GM19099 (cell line): ENCODE results near the gene HDAC9.

Experiments used
- POLR2A ChIP-seq: IDR thresholded peaks from 3 replicates; pipeline ENCODE4 v1.6.1; 2011; ENCODE audit warnings: low read depth; ENCODE audit not compliant: insufficient read length; ENCODE audit errors: extremely low read depth

Gene HDAC9

DNA sequence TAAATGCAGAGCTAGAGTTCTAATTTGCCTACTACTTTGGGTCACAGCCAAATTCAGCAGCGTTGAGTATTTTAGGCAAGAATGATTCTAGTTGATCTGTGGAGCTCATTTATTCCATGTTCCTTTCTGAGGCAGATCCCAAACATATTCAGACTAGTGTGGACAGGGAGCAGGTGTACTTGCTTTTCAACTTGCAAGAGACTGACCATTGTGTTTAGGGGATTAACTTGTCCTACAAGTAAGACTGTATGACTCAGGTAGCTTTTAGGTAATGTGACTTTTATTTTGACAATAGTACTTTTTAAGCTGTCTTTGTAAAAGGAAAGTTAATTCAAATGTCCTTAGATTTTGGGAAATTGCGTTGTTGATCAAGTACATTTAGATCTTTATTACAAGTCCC, 336.4 kb downstream of the HDAC9 start:
- no peak for TF ChIP-seq POLR2A

DNA sequence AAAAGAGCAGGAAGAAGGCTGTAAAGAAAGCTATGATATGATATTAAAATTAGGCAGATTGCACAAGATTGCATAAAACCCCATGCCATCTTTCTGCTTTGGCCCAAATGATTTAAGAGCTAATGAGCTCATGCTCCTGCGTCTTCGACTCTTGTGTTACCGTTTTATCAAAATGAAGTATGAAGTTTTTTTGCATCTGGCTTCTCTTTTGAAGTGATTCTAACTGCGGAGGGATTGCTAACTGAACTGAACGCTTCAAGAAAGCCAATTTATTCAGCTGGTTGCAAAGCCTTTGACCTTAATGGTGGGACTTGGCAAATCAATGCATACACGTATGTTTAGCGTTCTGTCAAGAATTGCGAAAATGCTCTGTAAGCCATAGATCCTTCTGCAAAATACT, 339.0 kb downstream of the HDAC9 start:
- no peak for TF ChIP-seq POLR2A

DNA sequence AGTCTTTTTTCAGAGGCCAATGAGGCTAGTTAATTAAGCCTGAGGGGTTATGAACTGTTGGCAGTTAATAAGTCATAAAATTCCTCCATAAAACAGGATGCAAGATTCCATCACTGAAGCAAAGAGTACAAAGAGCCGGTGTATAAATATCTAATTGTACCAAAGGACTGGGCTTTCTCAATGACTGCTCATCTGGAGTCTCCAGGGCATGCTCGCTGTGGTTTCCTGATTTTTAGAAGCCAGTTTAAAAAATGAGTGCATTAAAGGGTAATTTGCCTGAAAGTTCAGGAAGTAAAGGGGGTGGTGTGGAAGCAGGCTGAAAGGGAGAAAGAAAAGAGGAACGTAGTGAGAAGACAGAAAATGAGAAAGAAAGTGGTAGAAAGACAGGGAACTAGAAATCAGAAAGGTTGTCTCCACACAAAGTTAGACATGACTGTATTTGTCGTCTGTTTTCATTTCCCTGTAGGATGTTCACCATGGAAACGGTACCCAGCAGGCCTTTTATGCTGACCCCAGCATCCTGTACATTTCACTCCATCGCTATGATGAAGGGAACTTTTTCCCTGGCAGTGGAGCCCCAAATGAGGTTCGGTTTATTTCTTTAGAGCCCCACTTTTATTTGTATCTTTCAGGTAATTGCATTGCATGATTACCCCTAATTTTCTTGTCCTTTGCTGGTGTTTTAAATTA, 339.6 kb downstream of the HDAC9 start:
- TF ChIP-seq POLR2A, result no peak

DNA sequence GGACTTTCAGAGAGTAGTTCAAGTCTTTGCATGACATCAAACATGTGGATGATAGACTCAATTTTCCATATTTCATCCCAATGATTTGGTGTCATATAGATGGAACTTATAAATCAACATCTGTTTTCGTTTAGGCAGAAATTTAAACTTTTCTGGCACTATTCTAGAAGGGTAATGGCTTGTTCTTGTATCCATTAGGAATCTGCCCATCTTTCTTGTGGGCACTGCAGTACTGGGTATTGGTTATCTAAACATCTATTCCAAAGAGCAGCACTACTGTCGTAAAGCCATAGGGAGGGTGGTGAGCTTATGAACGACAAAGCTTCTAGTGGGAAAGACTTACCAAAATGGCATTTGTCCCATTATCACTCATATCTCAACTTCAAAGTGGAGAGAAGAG, 348.4 kb downstream of the HDAC9 start:
- no peak for TF ChIP-seq POLR2A

DNA sequence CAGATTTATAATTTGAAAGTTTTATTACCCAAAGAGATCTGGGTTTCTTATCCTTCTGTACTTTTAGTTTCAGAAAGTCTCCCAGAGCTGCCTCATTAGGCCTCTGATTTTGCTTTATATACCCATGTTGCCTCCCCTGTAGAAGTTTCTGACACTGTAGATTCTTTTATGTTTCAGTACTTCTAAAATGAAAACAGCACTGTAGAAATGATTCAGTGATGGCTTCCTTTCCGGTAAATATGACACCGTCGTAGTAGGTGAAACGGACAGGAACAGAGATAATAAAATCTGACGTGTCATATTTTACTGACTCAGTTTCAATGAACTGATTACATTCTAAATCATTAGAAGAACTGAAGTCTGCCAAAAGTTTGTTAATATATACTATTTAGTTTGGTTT, 349.2 kb downstream of the HDAC9 start:
- no peak for TF ChIP-seq POLR2A

DNA sequence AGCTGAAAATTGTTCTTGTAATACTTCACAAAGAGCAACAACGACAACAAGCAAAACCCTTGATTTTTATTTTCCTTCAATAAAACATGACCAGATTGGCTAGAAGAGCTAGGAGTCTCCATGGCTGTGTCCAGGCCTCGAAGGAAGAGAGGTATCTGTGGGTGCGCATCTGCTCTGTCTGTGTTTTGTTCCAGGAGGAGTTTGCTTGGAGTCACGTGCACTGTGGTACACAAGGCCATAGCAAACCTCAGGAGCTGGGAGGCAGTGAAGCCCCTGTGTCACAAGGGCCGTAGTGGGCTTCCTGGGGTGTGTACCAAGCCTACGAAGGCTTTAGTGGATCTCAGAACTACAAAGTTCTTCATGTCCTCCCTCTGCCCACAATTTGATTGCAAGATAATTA, 350.2 kb downstream of the HDAC9 start:
- TF ChIP-seq POLR2A, result no peak

DNA sequence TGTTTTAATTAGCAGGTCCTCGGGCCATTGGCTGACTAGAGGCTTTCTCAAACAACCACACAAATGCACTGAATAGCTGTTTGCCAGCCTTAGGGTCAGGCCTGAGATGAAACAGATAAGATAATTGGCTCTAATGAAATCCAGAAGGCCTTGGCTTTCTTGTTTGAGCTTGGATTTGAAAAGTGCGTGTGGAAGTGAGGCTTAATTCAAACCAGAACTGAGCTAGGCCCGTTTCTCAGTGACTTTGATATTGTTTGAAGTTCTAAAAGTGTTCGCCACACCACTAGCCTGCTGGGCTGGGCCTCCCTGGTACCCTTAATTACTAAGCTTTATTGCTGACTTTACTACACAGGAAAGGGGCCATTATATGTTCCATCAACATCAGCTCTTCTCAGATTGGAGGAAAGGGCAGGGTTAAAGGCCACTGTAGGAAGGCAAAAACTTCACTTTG, 351.2 kb downstream of the HDAC9 start:
- TF ChIP-seq POLR2A, result no peak

DNA sequence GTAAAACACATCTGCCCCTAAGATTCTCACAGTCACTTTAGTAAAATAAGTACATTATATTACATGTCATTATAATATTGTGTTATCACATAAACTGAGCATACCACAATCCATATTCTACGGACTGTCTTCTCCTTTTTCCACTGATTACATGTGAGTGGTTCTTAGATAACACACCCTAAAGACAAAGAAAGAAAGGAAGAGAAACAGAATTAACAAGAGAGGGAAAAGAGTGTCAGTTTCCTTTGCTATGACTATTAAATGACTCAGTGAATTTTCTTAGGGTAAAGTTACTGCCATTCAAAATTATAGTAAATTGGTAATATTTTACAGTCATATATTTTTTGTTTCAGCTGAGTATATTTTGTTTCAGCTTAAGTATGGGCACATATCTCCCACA, 353.6 kb downstream of the HDAC9 start:
- no peak for TF ChIP-seq POLR2A

DNA sequence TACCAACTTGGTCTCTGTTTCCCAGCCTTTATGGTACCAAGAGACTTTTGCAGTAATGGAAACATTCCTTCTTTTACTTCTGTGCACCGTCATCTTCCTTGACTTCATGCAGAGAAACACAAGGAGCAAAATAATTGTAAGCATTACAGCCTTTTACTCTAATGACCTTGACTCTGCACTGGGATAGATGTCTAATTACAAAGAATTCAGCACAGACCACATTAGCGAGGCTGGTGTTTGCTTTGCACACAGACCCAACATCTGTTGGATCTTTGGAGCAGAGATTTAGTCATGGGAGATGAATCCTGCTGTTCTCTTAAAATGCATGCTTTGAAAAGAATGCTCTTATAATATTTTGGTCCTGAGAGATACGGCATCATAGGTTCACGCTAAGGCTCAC, 360.2 kb downstream of the HDAC9 start:
- TF ChIP-seq POLR2A, result no peak

DNA sequence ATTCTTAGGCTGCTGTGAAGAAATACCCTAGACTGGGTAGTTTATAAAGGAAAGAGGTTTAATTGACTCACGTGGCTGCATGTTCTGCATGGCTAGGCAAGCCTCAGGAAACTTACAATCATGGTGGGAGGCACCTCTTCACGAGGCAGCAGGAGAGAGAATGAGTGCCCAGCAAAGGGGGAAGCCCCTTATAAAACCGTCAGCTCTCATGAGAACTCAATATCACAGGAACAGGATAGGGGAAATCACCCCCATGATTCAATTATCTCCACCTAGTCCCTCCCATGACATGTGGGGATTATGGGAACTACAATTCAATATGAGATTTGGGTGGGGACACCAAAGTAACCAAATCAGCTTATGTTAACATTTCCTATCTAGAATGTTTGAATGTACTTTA, 362.7 kb downstream of the HDAC9 start:
- TF ChIP-seq POLR2A, result no peak

DNA sequence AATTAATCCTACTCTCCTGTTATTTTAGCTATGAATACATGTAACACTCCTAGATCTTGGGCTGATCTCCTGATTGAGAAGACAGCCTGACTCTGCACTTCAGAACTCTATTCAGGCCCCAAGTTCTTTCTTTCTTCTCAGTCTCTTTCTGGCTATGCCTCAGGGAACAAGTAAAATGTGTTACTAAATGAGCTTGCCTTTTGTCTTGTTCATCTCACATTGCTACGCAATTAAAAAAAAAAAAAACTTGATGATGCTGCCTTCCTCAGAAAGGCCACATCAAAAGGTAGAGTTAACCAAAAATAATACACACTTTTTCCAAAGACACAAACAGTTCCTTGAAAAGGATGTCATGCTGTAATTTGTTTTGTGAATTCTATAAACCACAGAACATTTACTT, 363.8 kb downstream of the HDAC9 start:
- TF ChIP-seq POLR2A, result no peak

DNA sequence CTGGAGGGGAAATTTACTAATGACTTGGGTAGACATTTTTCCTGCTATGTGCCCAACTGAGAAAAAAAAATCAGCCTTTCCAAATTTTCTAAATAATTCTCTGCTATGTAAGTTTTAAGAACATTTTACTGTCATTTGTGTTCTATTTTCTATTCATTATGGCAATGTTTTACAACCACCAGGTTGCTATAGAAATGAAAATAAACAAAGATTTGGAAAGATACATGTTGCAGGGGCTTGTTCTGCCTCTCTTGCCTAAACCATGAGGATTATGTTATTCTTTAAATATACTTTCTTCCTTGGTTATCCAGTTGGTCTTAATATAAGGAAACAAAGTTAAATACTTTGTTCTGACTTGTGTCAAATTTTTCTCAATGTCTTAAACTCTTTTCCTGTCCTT, 364.7 kb downstream of the HDAC9 start:
- no peak for TF ChIP-seq POLR2A

DNA sequence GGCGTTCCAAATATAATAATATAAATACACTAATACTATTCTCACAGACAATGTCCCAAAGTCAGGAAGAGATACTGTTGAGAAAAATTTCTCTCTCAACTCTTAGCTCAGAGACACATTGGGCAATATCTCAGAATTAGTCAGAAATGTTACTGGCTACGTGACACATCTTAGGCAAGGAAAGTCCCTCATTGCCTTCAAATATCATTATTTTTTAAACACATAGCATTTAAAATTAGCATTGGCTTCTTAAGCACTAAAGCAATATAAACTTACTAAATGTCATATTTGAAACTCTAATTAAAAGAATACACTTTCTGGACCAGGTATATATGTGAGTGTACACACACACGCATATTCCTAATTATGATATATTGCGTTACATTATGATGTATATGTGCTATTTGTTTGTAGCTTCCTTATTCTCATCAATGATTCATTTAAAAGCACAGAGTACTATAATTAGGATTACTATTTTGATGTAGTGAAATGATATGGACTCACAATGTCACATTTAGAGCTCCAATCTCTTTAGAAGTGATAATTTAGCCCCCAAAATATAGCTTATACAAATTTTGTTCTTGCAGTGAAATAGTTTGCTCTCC, 366.1 kb downstream of the HDAC9 start:
- TF ChIP-seq POLR2A, result no peak

DNA sequence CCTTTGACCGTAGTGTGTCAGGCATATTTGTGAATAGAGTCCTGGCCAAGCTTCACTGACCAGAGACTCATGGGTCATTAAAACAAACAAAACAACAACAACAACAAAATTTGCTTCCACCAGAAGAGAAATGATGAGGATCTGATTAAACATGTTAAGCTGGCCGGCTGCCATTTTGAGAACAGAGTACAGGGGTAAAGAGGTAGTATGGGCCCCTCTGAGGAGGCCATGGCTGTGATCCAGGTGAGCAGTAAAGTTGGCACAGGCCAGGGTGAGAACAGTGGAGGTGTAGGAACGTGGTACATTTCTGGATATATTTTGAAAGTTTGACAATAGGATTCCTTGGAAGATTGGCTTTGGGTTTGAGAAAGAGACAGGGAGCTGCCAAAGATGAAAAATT, 369.4 kb downstream of the HDAC9 start:
- TF ChIP-seq POLR2A, result no peak

DNA sequence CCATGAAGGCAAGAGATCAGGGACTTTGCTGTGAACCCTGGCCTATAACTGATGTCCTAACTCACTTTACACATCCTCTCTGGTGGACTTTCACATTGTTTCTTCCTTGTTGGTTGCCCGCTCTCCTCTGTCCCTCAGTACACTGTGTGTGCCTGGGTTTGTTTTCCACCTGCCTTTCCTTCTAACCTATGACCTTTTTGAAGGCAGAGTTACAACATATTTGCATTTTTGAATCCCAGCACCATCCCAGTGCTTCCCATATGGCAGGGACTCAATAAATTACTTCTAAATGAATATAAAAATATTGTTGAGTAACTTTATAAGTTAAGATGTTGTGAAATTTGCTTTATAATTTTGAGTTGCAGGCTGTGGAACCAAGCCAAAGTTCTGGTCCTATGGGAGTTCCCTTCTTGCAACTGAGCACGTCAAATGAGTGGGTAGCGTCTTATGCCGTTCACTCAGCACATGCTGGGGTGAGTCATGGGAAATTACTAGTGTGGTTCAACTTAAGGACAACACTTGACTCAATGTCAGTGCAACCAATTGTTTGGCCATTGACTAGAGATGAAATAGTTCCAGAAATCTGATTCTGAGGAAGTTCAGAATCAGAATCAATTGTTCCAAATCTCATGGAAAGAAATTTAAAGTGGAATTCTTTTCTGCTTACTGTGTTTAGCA, 370.9 kb downstream of the HDAC9 start:
- no peak for TF ChIP-seq POLR2A

DNA sequence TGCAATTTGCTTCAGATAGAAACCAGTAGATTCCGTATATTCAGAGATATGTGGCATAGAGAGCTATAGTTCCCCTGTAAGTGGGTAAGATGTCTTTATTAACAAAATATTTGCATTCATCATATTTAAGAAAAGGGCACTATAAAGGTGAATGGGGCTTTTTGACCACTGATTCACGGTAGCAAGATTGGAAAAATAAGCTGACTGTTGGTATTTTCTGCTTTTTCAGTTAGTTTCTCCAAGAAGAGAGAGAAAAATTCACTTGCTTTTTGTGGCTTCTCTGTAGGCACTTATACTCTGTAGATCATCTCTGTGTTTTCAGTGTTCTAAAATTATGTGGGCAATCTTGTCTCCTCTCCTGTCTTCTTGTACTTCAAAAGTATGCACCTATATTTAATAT, 376.8 kb downstream of the HDAC9 start:
- no peak for TF ChIP-seq POLR2A
